IMR-90 (cell line): ENCODE measurements around the gene C20orf144.

ENCODE experiments used
- CEBPB ChIP-seq: IDR thresholded peaks from 2 replicates; pipeline ENCODE4 v1.6.1; 2012; ENCODE audit warnings: low read depth, low read length, improper control_type of control experiment
- CHD1 ChIP-seq: IDR thresholded peaks from 2 replicates; pipeline ENCODE4 v1.6.1; 2012; ENCODE audit warnings: low read depth, low read length, improper control_type of control experiment
- MAZ ChIP-seq: IDR thresholded peaks from 2 replicates; pipeline ENCODE4 v1.6.1; 2012; ENCODE audit warnings: low read depth, mild to moderate bottlenecking, low read length, improper control_type of control experiment, moderate library complexity, borderline replicate concordance
- MXI1 ChIP-seq: IDR thresholded peaks from 2 replicates; pipeline ENCODE4 v1.6.1; 2012; ENCODE audit warnings: low read depth, mild to moderate bottlenecking, low read length, moderate library complexity, borderline replicate concordance
- POLR2A ChIP-seq: IDR thresholded peaks from 2 replicates; pipeline ENCODE4 v1.6.1; 2012; ENCODE audit warnings: mild to moderate bottlenecking, low read depth, low read length
- RAD21 ChIP-seq: IDR thresholded peaks from 2 replicates; pipeline ENCODE4 v1.6.1; 2012; ENCODE audit warnings: low read length, improper control_type of control experiment
- RCOR1 ChIP-seq: IDR thresholded peaks from 2 replicates; pipeline ENCODE4 v1.6.1; 2012; ENCODE audit warnings: mild to moderate bottlenecking, low read length, improper control_type of control experiment; ENCODE audit not compliant: insufficient replicate concordance
- RFX5 ChIP-seq: IDR thresholded peaks from 2 replicates; pipeline ENCODE4 v1.8.0; 2012; ENCODE audit warnings: low read depth, mild to moderate bottlenecking, low read length, moderate library complexity
- SMC3 ChIP-seq: fragments of 150-350 bp; IDR thresholded peaks from 2 replicates; pipeline ENCODE4 v1.6.1; 2016; ENCODE audit warnings: low read depth, mild to moderate bottlenecking, antibody characterized with exemption, low read length, moderate library complexity
- TF ChIP-seq, protein P1 (sequence below): conservative IDR thresholded peaks from 2 replicates; pipeline ENCODE4 v1.5.1; 2012; ENCODE audit warnings: mild to moderate bottlenecking, low read depth, low read length, improper control_type of control experiment
- TF ChIP-seq, protein P2 (sequence below): fragments of 150-350 bp; IDR thresholded peaks from 2 replicates; pipeline ENCODE4 v1.6.1; 2017; ENCODE audit warnings: mild to moderate bottlenecking, antibody characterized with exemption, low read length, low read depth

DNA sequence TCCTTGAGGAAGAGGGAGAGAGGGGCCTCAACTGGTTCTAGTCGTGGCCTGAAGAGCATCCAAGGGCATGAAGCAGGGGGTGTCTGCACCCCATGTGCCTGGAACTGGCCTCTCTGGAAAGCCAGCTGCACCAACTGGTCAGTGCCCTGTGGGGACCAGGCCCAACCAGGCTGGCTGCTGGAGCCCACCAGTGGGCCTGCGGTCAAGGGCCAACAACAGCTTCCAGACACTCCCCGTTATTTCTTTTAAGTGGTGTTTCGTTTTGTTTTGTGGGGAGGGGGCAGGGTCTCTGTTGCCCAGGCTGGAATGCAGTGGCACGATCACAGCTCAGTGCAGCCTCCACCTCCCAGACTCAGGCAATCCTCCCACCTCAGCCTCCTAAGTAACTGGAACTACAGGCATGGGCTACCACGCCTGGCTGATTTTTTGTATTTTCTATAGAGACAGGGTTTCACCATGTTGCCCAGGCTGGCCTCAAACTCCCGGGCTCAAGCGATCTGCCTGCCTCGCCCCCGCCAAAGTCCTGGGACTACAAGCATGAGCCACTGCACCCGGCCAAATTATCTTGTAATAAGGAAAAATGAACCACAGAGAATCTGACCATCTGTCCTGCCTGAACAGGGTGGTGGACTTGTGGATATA lies 11.9 kb upstream of the C20orf144 start:
- TF ChIP-seq, protein P1, sequence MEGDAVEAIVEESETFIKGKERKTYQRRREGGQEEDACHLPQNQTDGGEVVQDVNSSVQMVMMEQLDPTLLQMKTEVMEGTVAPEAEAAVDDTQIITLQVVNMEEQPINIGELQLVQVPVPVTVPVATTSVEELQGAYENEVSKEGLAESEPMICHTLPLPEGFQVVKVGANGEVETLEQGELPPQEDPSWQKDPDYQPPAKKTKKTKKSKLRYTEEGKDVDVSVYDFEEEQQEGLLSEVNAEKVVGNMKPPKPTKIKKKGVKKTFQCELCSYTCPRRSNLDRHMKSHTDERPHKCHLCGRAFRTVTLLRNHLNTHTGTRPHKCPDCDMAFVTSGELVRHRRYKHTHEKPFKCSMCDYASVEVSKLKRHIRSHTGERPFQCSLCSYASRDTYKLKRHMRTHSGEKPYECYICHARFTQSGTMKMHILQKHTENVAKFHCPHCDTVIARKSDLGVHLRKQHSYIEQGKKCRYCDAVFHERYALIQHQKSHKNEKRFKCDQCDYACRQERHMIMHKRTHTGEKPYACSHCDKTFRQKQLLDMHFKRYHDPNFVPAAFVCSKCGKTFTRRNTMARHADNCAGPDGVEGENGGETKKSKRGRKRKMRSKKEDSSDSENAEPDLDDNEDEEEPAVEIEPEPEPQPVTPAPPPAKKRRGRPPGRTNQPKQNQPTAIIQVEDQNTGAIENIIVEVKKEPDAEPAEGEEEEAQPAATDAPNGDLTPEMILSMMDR, result no peak
- TF ChIP-seq POLR2A (no peak), RAD21 (no peak), CEBPB (no peak), MAZ (no peak), RFX5 (no peak), SMC3 (no peak), RCOR1 (no peak), MXI1 (no peak), CHD1 (no peak)
- TF ChIP-seq, protein P2, sequence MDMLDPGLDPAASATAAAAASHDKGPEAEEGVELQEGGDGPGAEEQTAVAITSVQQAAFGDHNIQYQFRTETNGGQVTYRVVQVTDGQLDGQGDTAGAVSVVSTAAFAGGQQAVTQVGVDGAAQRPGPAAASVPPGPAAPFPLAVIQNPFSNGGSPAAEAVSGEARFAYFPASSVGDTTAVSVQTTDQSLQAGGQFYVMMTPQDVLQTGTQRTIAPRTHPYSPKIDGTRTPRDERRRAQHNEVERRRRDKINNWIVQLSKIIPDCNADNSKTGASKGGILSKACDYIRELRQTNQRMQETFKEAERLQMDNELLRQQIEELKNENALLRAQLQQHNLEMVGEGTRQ, result no peak
